HFF-Myc (cell line): ENCODE measurements around the gene IFITM10.

ENCODE experiments used
- DNase-seq: peaks from one replicate; pipeline ENCODE4 v3.0.0-alpha.2; 2011; ENCODE audit warnings: low read depth; ENCODE audit errors: extremely low read depth
- H3K4me3 ChIP-seq: replicated peaks from 2 replicates; pipeline ENCODE4 v1.5.1; 2011; ENCODE audit warnings: low read depth, mild to moderate bottlenecking, control low read depth, low read length
- TF ChIP-seq, protein P1 (sequence below): IDR thresholded peaks from 2 replicates; pipeline ENCODE4 v1.5.1; 2012; ENCODE audit warnings: mild to moderate bottlenecking, low read depth, low read length, control low read depth; ENCODE audit errors: missing control alignments

Gene IFITM10

DNA sequence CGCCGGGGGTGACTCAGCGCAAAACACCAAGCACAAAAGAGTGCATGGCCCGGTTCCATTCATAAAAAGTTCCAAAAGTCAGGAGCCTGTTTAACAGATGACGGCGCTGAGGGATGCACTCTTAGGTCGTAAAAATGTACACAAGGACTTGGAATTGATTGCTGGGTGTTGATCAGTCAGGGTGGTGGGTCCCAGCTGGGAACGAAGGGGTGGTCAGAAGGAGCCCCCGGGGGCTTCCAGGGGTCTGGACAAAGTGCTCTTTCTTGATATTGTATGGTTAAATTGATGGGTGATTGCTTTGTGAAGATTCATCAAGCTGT lies 20.7 kb downstream of the IFITM10 start:
- no peak for DNase-seq
- no peak overlapping the region for H3K4me3 ChIP-seq

GRCh38 chr11:1728931-1729691 lies 21.3 kb downstream of the IFITM10 start:
- no peak for DNase-seq
- H3K4me3 ChIP-seq = no peak overlapping the region
- TF ChIP-seq, protein P1, sequence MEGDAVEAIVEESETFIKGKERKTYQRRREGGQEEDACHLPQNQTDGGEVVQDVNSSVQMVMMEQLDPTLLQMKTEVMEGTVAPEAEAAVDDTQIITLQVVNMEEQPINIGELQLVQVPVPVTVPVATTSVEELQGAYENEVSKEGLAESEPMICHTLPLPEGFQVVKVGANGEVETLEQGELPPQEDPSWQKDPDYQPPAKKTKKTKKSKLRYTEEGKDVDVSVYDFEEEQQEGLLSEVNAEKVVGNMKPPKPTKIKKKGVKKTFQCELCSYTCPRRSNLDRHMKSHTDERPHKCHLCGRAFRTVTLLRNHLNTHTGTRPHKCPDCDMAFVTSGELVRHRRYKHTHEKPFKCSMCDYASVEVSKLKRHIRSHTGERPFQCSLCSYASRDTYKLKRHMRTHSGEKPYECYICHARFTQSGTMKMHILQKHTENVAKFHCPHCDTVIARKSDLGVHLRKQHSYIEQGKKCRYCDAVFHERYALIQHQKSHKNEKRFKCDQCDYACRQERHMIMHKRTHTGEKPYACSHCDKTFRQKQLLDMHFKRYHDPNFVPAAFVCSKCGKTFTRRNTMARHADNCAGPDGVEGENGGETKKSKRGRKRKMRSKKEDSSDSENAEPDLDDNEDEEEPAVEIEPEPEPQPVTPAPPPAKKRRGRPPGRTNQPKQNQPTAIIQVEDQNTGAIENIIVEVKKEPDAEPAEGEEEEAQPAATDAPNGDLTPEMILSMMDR = no peak

More for the DNA sequence above, 20.7 kb downstream of the IFITM10 start:
- TF ChIP-seq, protein P1 = no peak

- TF ChIP-seq, protein P1 = no peak
- DNase-seq = no peak
- no peak overlapping the region for H3K4me3 ChIP-seq
These were observed 22.1 kb downstream of the IFITM10 start for GRCh38 chr11:1728301-1728700.

GRCh38 chr11:1727861-1728260 lies 22.5 kb downstream of the IFITM10 start:
- TF ChIP-seq, protein P1 = no peak
- H3K4me3 ChIP-seq = no peak overlapping the region
- no peak for DNase-seq

- TF ChIP-seq, protein P1 = no peak
- no peak overlapping the region for H3K4me3 ChIP-seq
- DNase-seq = no peak
These were observed 23.2 kb downstream of the IFITM10 start for GRCh38 chr11:1727096-1727690.

- H3K4me3 ChIP-seq = no peak overlapping the region
- TF ChIP-seq, protein P1 = no peak
- DNase-seq = no peak
These were observed 30.6 kb downstream of the IFITM10 start for GRCh38 chr11:1719781-1720180.

GRCh38 chr11:1718326-1718725 lies 32.1 kb downstream of the IFITM10 start:
- no peak overlapping the region for H3K4me3 ChIP-seq
- TF ChIP-seq, protein P1 = no peak
- DNase-seq = no peak
